KMS-11 (cell line): ENCODE measurements around the gene HIGD1A.

ENCODE experiments used
- H2AFZ ChIP-seq: fragments of 200-600 bp; sonication (generic); 2 replicates; pipeline ENCODE4 v1.6.1; 2016; ENCODE audit warnings: antibody characterized with exemption, mixed run types, low read depth
- H3K27ac ChIP-seq: fragments of 200-600 bp; sonication (generic); 2 replicates; pipeline ENCODE4 v1.6.1; 2016; ENCODE audit warnings: mild to moderate bottlenecking, mixed run types
- H3K27me3 ChIP-seq: fragments of 200-600 bp; sonication (generic); 2 replicates; pipeline ENCODE4 v1.6.1; 2017; ENCODE audit warnings: mild to moderate bottlenecking, low read depth, mixed run types, moderate library complexity; ENCODE audit not compliant: insufficient read depth
- H3K36me3 ChIP-seq: fragments of 200-600 bp; sonication (generic); 2 replicates; pipeline ENCODE4 v1.6.1; 2017; ENCODE audit warnings: mild to moderate bottlenecking, mixed run types; ENCODE audit not compliant: insufficient read depth
- H3K4me1 ChIP-seq: fragments of 200-600 bp; sonication (generic); 2 replicates; pipeline ENCODE4 v1.6.1; 2016; ENCODE audit warnings: mild to moderate bottlenecking, low read depth, mixed run types; ENCODE audit not compliant: poor library complexity, severe bottlenecking
- H3K4me2 ChIP-seq: fragments of 200-600 bp; sonication (generic); 2 replicates; pipeline ENCODE4 v1.7.0; 2016; ENCODE audit warnings: mild to moderate bottlenecking, mixed run types
- H3K4me3 ChIP-seq: fragments of 200-600 bp; sonication (generic); IDR thresholded peaks from 2 replicates; pipeline ENCODE4 v1.6.1; 2017; ENCODE audit warnings: low read depth, low read length, mixed read lengths; ENCODE audit not compliant: insufficient read depth
- H3K79me2 ChIP-seq: fragments of 200-600 bp; sonication (generic); 2 replicates; pipeline ENCODE4 v1.6.1; 2016; ENCODE audit warnings: low read depth, mixed run types; ENCODE audit not compliant: insufficient read depth
- H3K9ac ChIP-seq: fragments of 200-600 bp; sonication (generic); 2 replicates; pipeline ENCODE4 v1.6.1; 2016; ENCODE audit warnings: mild to moderate bottlenecking, mixed run types
- H4K20me1 ChIP-seq: fragments of 200-600 bp; sonication (generic); 2 replicates; pipeline ENCODE4 v1.6.1; 2016; ENCODE audit warnings: mild to moderate bottlenecking, mixed run types; ENCODE audit not compliant: insufficient read depth
- TF ChIP-seq, protein P1 (sequence below): fragments of 200-600 bp; sonication (generic); conservative IDR thresholded peaks from 2 replicates; pipeline ENCODE4 v1.6.1; 2017; ENCODE audit warnings: low read depth, mild to moderate bottlenecking, antibody characterized with exemption, low read length, moderate library complexity, mixed read lengths

Gene HIGD1A

DNA sequence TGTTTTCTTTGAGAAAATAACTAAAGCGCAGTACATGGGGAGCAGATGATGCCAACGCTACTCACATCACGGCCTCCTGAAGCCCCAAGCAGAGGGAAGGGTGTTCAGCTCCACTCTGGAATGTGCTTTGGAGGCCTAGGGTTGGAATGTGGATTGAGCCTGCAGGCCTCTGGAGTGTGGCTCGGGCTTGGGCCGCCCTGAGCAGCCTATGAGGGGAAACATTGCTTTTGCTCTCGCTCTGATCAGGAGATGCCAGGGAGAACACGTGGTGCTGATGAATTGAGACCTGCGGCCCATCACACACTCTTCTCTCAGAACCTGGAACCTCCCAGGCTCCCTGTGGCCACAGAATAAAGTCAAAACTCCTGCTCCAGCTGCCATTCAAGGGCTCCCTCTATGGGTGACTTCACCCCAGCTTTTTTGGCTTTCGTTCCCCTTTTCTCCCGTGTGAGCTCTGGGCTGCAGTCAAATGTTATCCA, 54.5 kb downstream of the HIGD1A start:
- no peak overlapping the region for H3K9ac ChIP-seq
- H3K4me3 ChIP-seq = no peak overlapping the region
- H3K4me1 ChIP-seq = no peaks in the 10 kb centered on the region
- no peaks in the 10 kb centered on the region for H3K36me3 ChIP-seq
- H3K27me3 ChIP-seq = no peaks in the 10 kb centered on the region
- TF ChIP-seq, protein P1, sequence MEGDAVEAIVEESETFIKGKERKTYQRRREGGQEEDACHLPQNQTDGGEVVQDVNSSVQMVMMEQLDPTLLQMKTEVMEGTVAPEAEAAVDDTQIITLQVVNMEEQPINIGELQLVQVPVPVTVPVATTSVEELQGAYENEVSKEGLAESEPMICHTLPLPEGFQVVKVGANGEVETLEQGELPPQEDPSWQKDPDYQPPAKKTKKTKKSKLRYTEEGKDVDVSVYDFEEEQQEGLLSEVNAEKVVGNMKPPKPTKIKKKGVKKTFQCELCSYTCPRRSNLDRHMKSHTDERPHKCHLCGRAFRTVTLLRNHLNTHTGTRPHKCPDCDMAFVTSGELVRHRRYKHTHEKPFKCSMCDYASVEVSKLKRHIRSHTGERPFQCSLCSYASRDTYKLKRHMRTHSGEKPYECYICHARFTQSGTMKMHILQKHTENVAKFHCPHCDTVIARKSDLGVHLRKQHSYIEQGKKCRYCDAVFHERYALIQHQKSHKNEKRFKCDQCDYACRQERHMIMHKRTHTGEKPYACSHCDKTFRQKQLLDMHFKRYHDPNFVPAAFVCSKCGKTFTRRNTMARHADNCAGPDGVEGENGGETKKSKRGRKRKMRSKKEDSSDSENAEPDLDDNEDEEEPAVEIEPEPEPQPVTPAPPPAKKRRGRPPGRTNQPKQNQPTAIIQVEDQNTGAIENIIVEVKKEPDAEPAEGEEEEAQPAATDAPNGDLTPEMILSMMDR = no peak
- H3K27ac ChIP-seq = no peak overlapping the region
- no peak overlapping the region for H2AFZ ChIP-seq
- no peaks in the 10 kb centered on the region for H3K79me2 ChIP-seq
- no peak overlapping the region for H3K4me2 ChIP-seq
- no peaks in the 10 kb centered on the region for H4K20me1 ChIP-seq

DNA sequence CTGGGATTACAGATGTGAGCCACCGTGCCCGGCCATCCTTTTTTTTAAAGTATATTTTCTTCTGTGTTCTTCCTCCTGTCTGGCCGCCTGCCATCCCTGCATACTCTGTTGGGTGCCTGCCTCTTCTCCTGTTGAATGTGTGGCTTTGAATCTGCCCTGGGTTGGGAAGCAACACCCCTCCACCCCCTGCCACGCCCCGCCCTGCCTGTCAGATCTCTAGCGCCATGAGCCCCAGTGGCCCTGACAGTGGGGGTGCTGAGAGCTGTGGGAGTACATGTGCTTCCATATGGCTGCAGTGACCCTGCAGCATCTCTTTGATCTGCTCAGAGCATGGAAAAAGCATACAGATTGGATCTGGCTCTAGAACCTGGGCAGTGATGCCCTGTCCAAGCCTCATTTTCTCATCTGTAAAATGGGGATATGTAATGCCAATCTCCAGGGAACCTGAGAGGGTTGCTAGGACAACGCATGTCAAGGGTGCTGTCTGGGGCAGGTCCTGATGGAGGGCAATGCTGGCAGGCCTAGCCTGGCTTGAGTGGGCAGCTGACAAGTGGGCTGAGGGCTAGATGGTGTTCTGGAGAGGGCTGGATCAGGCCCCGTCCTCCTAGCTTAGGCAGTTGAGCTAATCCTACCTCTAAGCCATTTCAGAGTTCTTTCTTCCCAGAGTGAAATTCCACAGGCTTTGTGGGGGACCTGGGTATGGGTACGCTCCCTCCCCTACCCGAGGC, 55.1 kb downstream of the HIGD1A start:
- no peaks in the 10 kb centered on the region for H3K27me3 ChIP-seq
- no peak overlapping the region for H3K9ac ChIP-seq
- TF ChIP-seq, protein P1 = no peak
- no peaks in the 10 kb centered on the region for H3K4me1 ChIP-seq
- no peak overlapping the region for H3K27ac ChIP-seq
- no peak overlapping the region for H3K4me3 ChIP-seq
- H3K79me2 ChIP-seq = no peaks in the 10 kb centered on the region
- H4K20me1 ChIP-seq = no peaks in the 10 kb centered on the region
- no peak overlapping the region for H3K4me2 ChIP-seq
- no peak overlapping the region for H2AFZ ChIP-seq
- no peaks in the 10 kb centered on the region for H3K36me3 ChIP-seq

DNA sequence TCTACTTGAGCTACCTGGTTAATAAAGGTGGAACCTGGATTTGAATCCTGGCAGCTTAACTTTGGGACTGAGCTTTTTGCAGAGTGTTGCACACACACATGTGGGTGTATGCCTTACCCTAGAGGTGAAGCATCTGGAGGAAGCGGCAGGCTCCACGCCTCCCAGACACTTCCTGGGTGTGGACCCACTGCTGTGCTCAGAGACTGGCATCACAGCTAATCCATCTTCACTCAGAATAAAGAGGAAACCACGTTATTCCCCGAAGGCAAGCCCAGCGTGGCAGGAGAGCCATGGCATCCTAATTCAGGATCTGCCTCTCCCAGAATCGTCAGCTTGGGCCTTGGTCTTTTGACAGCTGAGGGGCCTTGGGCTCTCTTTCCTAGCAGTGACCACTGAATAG, 56.7 kb downstream of the HIGD1A start:
- Histone ChIP-seq H3K36me3 (no peaks in the 10 kb centered on the region), H4K20me1 (no peaks in the 10 kb centered on the region), H2AFZ (no peak overlapping the region), H3K4me3 (no peak overlapping the region), H3K9ac (no peak overlapping the region), H3K27ac (no peak overlapping the region), H3K27me3 (no peaks in the 10 kb centered on the region), H3K79me2 (no peaks in the 10 kb centered on the region), H3K4me1 (no peaks in the 10 kb centered on the region), H3K4me2 (no peak overlapping the region)
- TF ChIP-seq, protein P1 = no peak

DNA sequence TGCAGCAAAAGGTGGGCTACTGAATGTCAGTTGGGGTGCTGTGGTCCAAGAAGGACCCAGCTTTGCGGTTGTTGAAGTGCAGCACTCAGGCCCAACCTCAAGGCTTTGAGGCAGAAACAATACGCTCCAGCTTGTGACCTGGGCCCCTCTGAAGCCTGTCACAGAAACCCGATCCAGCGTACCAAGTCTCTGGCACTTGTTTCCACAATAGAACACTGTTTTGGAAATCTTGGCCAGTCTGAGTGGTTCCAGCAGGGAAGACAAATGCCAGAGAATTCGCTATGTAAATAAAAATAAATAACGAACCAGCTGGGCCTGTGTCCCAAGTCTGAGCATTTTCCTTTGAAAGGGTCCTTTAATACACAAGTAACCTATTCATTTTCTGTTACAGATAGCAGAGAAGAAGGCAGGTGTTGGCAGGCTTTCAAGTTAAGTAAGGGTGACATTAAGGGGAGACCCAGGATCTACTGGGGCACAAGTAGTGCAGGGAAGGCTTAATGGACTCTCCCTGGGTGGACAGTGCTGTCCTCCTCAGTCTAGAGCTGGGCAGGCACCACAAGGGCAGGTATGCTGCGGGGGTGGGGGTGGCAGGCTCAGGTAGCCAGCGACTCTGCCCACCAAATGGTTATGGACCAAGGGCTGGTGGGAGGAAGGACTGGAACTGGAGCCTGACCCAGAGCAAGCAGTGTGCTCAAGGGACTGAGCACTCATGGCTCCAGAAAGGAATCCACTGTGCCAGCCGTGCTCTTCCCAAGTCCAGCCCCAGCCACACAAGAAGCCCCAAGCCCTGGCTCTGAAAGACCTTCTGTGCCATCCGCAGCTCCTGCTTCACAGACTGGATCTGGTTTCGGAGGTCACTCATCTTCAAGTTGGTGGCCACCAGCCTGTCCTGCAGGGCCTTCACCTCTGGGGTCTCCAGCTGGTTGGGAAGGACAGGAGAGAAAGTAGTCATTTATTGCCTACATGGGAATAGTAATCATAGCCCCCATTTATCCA, 57.5 kb downstream of the HIGD1A start:
- Histone ChIP-seq H3K4me2 (no peak overlapping the region), H3K79me2 (no peaks in the 10 kb centered on the region), H3K4me1 (no peaks in the 10 kb centered on the region), H3K36me3 (no peaks in the 10 kb centered on the region), H3K27me3 (no peaks in the 10 kb centered on the region), H3K27ac (no peak overlapping the region), H3K9ac (no peak overlapping the region), H3K4me3 (no peak overlapping the region), H2AFZ (no peak overlapping the region), H4K20me1 (no peaks in the 10 kb centered on the region)
- TF ChIP-seq, protein P1 = no peak
